MM.1S (cell line): ENCODE measurements around the gene CELA2B.

Source experiments
- DNase-seq: peaks from one replicate; pipeline ENCODE4 v3.0.0-alpha.2; 2015
- H2AFZ ChIP-seq: fragments of 300-600 bp; sonication (generic); 2 replicates; pipeline ENCODE4 v1.6.0; 2016; ENCODE audit warnings: antibody characterized with exemption, low read length
- H3F3A ChIP-seq: fragments of 300-600 bp; sonication (generic); 2 replicates; pipeline ENCODE4 v1.6.1; 2016; ENCODE audit warnings: mild to moderate bottlenecking, antibody characterized with exemption, low read length, moderate library complexity, mixed read lengths; ENCODE audit not compliant: insufficient read depth
- H3K27ac ChIP-seq: fragments of 300-600 bp; sonication (generic); 2 replicates; pipeline ENCODE4 v1.5.1; 2016; ENCODE audit warnings: mild to moderate bottlenecking, low read length
- H3K27me3 ChIP-seq: fragments of 300-600 bp; sonication (generic); replicated peaks from 2 replicates; pipeline ENCODE4 v1.6.0; 2016; ENCODE audit warnings: low read length; ENCODE audit not compliant: insufficient read depth
- H3K36me3 ChIP-seq: fragments of 300-600 bp; sonication (generic); replicated peaks from 2 replicates; pipeline ENCODE4 v1.6.1; 2016; ENCODE audit warnings: mild to moderate bottlenecking, low read length, mixed read lengths; ENCODE audit not compliant: insufficient read depth
- H3K4me1 ChIP-seq: fragments of 300-600 bp; sonication (generic); 2 replicates; pipeline ENCODE4 v1.6.1; 2016; ENCODE audit warnings: low read length, mixed read lengths
- H3K4me2 ChIP-seq: fragments of 300-600 bp; sonication (generic); 2 replicates; pipeline ENCODE4 v1.6.0; 2016; ENCODE audit warnings: low read depth, low read length
- H3K4me3 ChIP-seq: fragments of 300-600 bp; sonication (generic); 2 replicates; pipeline ENCODE4 v1.5.1; 2016; ENCODE audit warnings: low read length, mixed read lengths
- H3K79me2 ChIP-seq: fragments of 300-600 bp; sonication (generic); 2 replicates; pipeline ENCODE4 v1.6.1; 2016; ENCODE audit warnings: mixed run types, low read length, mixed read lengths
- H3K9ac ChIP-seq: fragments of 300-600 bp; sonication (generic); 2 replicates; pipeline ENCODE4 v1.6.1; 2016; ENCODE audit warnings: low read length, mixed read lengths
- H3K9me2 ChIP-seq: fragments of 300-600 bp; sonication (generic); replicated peaks from 2 replicates; pipeline ENCODE4 v1.6.1; 2016; ENCODE audit warnings: mild to moderate bottlenecking, low read length, mixed read lengths; ENCODE audit not compliant: insufficient read depth
- H3K9me3 ChIP-seq: fragments of 300-600 bp; sonication (generic); replicated peaks from 2 replicates; pipeline ENCODE4 v1.6.1; 2016; ENCODE audit warnings: mild to moderate bottlenecking, low read length, mixed read lengths; ENCODE audit not compliant: insufficient read depth
- H4K20me1 ChIP-seq: fragments of 300-600 bp; sonication (generic); 2 replicates; pipeline ENCODE4 v1.6.1; 2016; ENCODE audit warnings: mild to moderate bottlenecking, low read length, moderate library complexity, mixed read lengths; ENCODE audit not compliant: insufficient read depth
- CTCF ChIP-seq: fragments of 300-600 bp; sonication (generic); IDR thresholded peaks from 2 replicates; pipeline ENCODE4 v1.5.1; 2016; ENCODE audit warnings: antibody characterized with exemption, low read length, mixed read lengths
- EZH2 ChIP-seq: fragments of 300-600 bp; sonication (generic); optimal IDR thresholded peaks from 2 replicates; pipeline ENCODE3; 2017; ENCODE audit warnings: low read depth, mild to moderate bottlenecking, antibody characterized with exemption, low read length, mixed read lengths
- EZH2phosphoT487 ChIP-seq: fragments of 300-600 bp; sonication (generic); IDR thresholded peaks from 2 replicates; pipeline ENCODE4 v1.6.1; 2018; ENCODE audit warnings: antibody characterized with exemption, low read length

CELA2B gene

DNA sequence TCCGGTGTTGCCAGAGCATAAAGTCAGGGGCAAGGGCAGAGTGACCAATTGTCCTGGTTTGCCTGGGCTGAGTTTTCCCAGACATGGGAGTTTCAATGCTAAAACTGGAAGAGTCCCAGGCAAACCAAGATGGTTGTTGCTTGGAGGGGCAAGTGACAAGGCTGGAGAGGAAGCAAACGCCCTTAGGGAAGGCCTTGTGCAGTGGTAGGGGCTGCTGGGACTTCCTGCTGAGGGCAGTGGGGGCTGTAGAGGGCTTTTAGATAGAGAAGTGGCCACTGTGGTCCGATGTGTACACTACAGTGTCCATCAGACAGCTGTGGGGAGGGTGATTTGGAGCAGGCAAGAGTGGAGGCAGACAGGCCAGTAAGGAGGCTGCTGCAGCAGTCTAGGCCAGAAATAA lies 26.3 kb upstream of the CELA2B start:
- no peaks in the 10 kb centered on the region for H3K4me1 ChIP-seq
- no peak overlapping the region for H3K4me3 ChIP-seq
- H3K79me2 ChIP-seq: no peaks in the 10 kb centered on the region
- H4K20me1 ChIP-seq: no peaks in the 10 kb centered on the region
- H3K9ac ChIP-seq: no peak overlapping the region
- H3F3A ChIP-seq: no peaks in the 10 kb centered on the region
- TF ChIP-seq EZH2phosphoT487: no peak
- no peak for TF ChIP-seq EZH2
- TF ChIP-seq CTCF: no peak
- H3K9me2 ChIP-seq: no peaks in the 10 kb centered on the region
- no peak overlapping the region for H2AFZ ChIP-seq
- H3K27me3 ChIP-seq: peaks cover 8% of the 10 kb centered on the region; the same call in 1 of the 2 replicates
- H3K9me3 ChIP-seq: no peaks in the 10 kb centered on the region
- H3K36me3 ChIP-seq: no peaks in the 10 kb centered on the region
- no peak for DNase-seq
- H3K27ac ChIP-seq: no peak overlapping the region
- no peak overlapping the region for H3K4me2 ChIP-seq

GRCh38 chr1:15451014-15451722 lies 24.7 kb upstream of the CELA2B start:
- Histone ChIP-seq H3K36me3 (no peaks in the 10 kb centered on the region), H2AFZ (no peak overlapping the region), H3K4me2 (no peak overlapping the region), H3K4me1 (peaks cover 6% of the 10 kb centered on the region; the same call in 1 of the 2 replicates), H3K9me2 (no peaks in the 10 kb centered on the region), H4K20me1 (no peaks in the 10 kb centered on the region), H3K27me3 (peaks cover 8% of the 10 kb centered on the region; the same call in 1 of the 2 replicates), H3K27ac (no peak overlapping the region), H3F3A (peaks cover 5% of the 10 kb centered on the region; the same call in 1 of the 2 replicates), H3K4me3 (no peak overlapping the region), H3K9ac (no peak overlapping the region), H3K9me3 (no peaks in the 10 kb centered on the region), H3K79me2 (no peaks in the 10 kb centered on the region)
- no peak for DNase-seq
- TF ChIP-seq EZH2: no peak
- TF ChIP-seq CTCF: no peak
- no peak for TF ChIP-seq EZH2phosphoT487

GRCh38 chr1:15452216-15452615 lies 23.7 kb upstream of the CELA2B start:
- Histone ChIP-seq H3K27ac (no peak overlapping the region), H3K79me2 (no peaks in the 10 kb centered on the region), H3K9ac (no peak overlapping the region), H3K4me1 (peaks cover 6% of the 10 kb centered on the region; the same call in 1 of the 2 replicates), H3K36me3 (no peaks in the 10 kb centered on the region), H3K4me2 (no peak overlapping the region), H2AFZ (no peak overlapping the region), H3K9me2 (no peaks in the 10 kb centered on the region), H3K27me3 (peaks cover 3% of the 10 kb centered on the region; the same call in 1 of the 2 replicates), H3F3A (peaks cover 5% of the 10 kb centered on the region; the same call in 1 of the 2 replicates), H3K4me3 (no peak overlapping the region), H4K20me1 (no peaks in the 10 kb centered on the region), H3K9me3 (no peaks in the 10 kb centered on the region)
- DNase-seq: no peak
- TF ChIP-seq EZH2 (no peak), CTCF (no peak), EZH2phosphoT487 (no peak)
